ENCODE data around the gene SPATS2. TPM values are rescaled to one million over a fixed set of nuclear protein-coding genes. Genes with fewer than 3 reads are reported as not detected.
A peak's percentile ranks its signal among the peaks of the same experiment; 100 is the strongest.

The SPATS2 gene
- polyA plus RNA-seq, 1 of the 3 experiments (the other 2 are of a cell fraction) = 72.9 TPM

GRCh38 chr12:49322367-49322707, 44.9 kb upstream of the SPATS2 start:
- Histone ChIP-seq H3K4me1 (ENCODE audit: control insufficient read depth in 1 of 2, insufficient read depth in 2 of 2, low read depth in 1 of 2, low read length in 1 of 2) (peaks cover 0 to 14% of the 10 kb centered on the region in 2 experiments; a peak in 1 of 4 replicates), H4K20me1 (ENCODE audit: insufficient read depth) (no peaks in the 10 kb centered on the region), H3K9me3 (no peaks in the 10 kb centered on the region), H3F3A (replicated peaks; ENCODE audit: insufficient read depth) (peaks cover 5% of the 10 kb centered on the region), H3K79me2 (ENCODE audit: insufficient read depth) (peaks cover 19% of the 10 kb centered on the region), H3K4me2 (peak overlapping the region; percentile 80), H3K9ac (peak overlapping the region; percentile 80), H3K9me2 (no peaks in the 10 kb centered on the region), H3K27ac (ENCODE audit: low read depth in 2 of 2, low read length in 1 of 2) (peak overlapping the region; percentile 58 to 65), H3K4me3 (ENCODE audit: low read depth in 2 of 2, low read length in 1 of 2) (peak overlapping the region; percentile 67 to 72), H3K27me3 (ENCODE audit: insufficient read depth) (no peaks in the 10 kb centered on the region), H3K36me3 (replicated peaks in 1 of 2; ENCODE audit: control insufficient read depth in 1 of 2, insufficient read depth in 2 of 2, low read length in 1 of 2) (peaks cover 0 to 6% of the 10 kb centered on the region in 2 experiments), H2AFZ (ENCODE audit: low read depth) (peak overlapping the region; percentile 80)
- WGBS (ENCODE audit: low lambda C conversion rate) = 18% methylated on average over 12 of the region's 12 CpGs
- POLR2A ChIA-PET = interaction anchor here (0.6 to 2.2 kb wide), 9 partner anchors 9 to 464 kb away, joined by 3 to 34 read pairs (median 6); partner anchors contain the start of genes C1QL4, PRPH, TUBA1A and TUBA1B
- TF ChIP-seq RCOR1 (IDR thresholded peaks at IDR 0.05; ENCODE audit: low read length) = no peak
- DNase-seq = no peak
- CTCF ChIA-PET = interaction anchor here (1.0 to 5.4 kb wide), 6 partner anchors 10 to 45 kb away, joined by 4 to 48 read pairs (median 18); partner anchors contain the start of genes C1QL4 and SPATS2

- peak within 1 kb of the TSS; percentile 80 for H3K9ac ChIP-seq
- peak; percentile 99 for TF ChIP-seq SIN3A (IDR thresholded peaks at IDR 0.05; ENCODE audit: borderline replicate concordance, low read depth, low read length)
- peak; percentile 57; the same call in 1 of the 2 replicates for TF ChIP-seq ELF1 (IDR thresholded peaks at IDR 0.05)
- TF ChIP-seq TAF1 (IDR thresholded peaks at IDR 0.05; ENCODE audit: borderline replicate concordance, low read depth, low read length) = peak; percentile 65
- peak; percentile 82 for TF ChIP-seq YY1 (IDR thresholded peaks at IDR 0.05; ENCODE audit: low read depth)
- TF ChIP-seq CTCF (IDR thresholded peaks at IDR 0.05) = no peak
- TF ChIP-seq FOSL2 (IDR thresholded peaks at IDR 0.05; ENCODE audit: borderline replicate concordance, low read depth) = no peak
- TF ChIP-seq MXI1 (IDR thresholded peaks at IDR 0.05; ENCODE audit: low read depth, low read length) = peak; percentile 92
- no peak for TF ChIP-seq RCOR1 (IDR thresholded peaks at IDR 0.05; ENCODE audit: low read length)
- TF ChIP-seq FOXM1 (IDR thresholded peaks at IDR 0.05; ENCODE audit: low read depth) = peak; percentile 100
- TF ChIP-seq ZBTB33 (IDR thresholded peaks at IDR 0.05; ENCODE audit: borderline replicate concordance, low read depth) = peak; percentile 96
- TF ChIP-seq PBX3 (IDR thresholded peaks at IDR 0.05) = peak; percentile 63
- TF ChIP-seq POLR2AphosphoS5 (IDR thresholded peaks at IDR 0.05; ENCODE audit: low read depth, low read length) = peak; percentile 95
- no peak for TF ChIP-seq TCF12 (IDR thresholded peaks at IDR 0.05)
- TF ChIP-seq RXRA (IDR thresholded peaks at IDR 0.05; ENCODE audit: borderline replicate concordance, low read depth) = no peak
- TF ChIP-seq RFX5 (IDR thresholded peaks at IDR 0.05; ENCODE audit: low read length) = peak; percentile 76
- TF ChIP-seq MAX (IDR thresholded peaks at IDR 0.05; ENCODE audit: low read depth) = peak; percentile 62; the same call in 1 of the 2 replicates
- peak; percentile 98 for TF ChIP-seq CHD2 (IDR thresholded peaks at IDR 0.05; ENCODE audit: low read length, partially characterized antibody)
- no peaks in the 10 kb centered on the region for H3K27me3 ChIP-seq (ENCODE audit: insufficient read depth)
- no peaks in the 10 kb centered on the region for H3K9me3 ChIP-seq
- WGBS (ENCODE audit: low lambda C conversion rate) = 1% methylated on average over 52 of the region's 65 CpGs
- peak within 1 kb of the TSS; percentile 67 to 88 for H3K4me3 ChIP-seq (ENCODE audit: low read depth in 2 of 2, low read length in 1 of 2)
- CTCF ChIA-PET = interaction anchor here (1.0 to 5.4 kb wide), 7 partner anchors 9 to 44 kb away, joined by 3 to 48 read pairs (median 17); partner anchors contain the start of genes C1QL4 and SPATS2
- no peaks in the 10 kb centered on the region for H4K20me1 ChIP-seq (ENCODE audit: insufficient read depth)
- H3K27ac ChIP-seq (ENCODE audit: low read depth in 2 of 2, low read length in 1 of 2) = peak within 1 kb of the TSS; percentile 58 to 65
- peaks cover 5% of the 10 kb centered on the region for H3F3A ChIP-seq (replicated peaks; ENCODE audit: insufficient read depth)
- peaks cover 0 to 14% of the 10 kb centered on the region in 2 experiments; a peak in 1 of 4 replicates for H3K4me1 ChIP-seq (ENCODE audit: control insufficient read depth in 1 of 2, insufficient read depth in 2 of 2, low read depth in 1 of 2, low read length in 1 of 2)
- H3K79me2 ChIP-seq (ENCODE audit: insufficient read depth) = peaks cover 19% of the 10 kb centered on the region
- DNase-seq = peak; percentile 97
- H3K4me2 ChIP-seq = peak within 1 kb of the TSS; percentile 95
- H3K36me3 ChIP-seq (replicated peaks in 1 of 2; ENCODE audit: control insufficient read depth in 1 of 2, insufficient read depth in 2 of 2, low read length in 1 of 2) = peaks cover 2 to 6% of the 10 kb centered on the region in 2 experiments
- no peaks in the 10 kb centered on the region for H3K9me2 ChIP-seq
- POLR2A ChIA-PET = interaction anchor here (0.5 to 2.2 kb wide), 14 partner anchors 9 to 463 kb away, joined by 3 to 34 read pairs (median 6); partner anchors contain the start of genes C1QL4, LMBR1L, PRPH and SPATS2
- peak within 1 kb of the TSS; percentile 81 for H2AFZ ChIP-seq (ENCODE audit: low read depth)
These were observed 44.3 kb upstream of the SPATS2 start, which contains the start of gene TROAP for GRCh38 chr12:49322708-49323523. Gene TROAP, plus strand, starts transcription at chr12:49323255. Its CDS starts 354 bp downstream, at chr12:49323609.
